ACHN (cell line): ENCODE results near the gene ATP9B.

Source experiments
- DNase-seq: peaks from one replicate; pipeline ENCODE4 v3.0.0-alpha.2; 2015
- in situ Hi-C: cut with HindIII; loops from 2 replicates; pipeline ENCODE4 v1.10.0; 2017; ENCODE audit warnings: low sequenced_read_pairs, low pct_ligation_motif_present, low pct_unique_long_range_greater_than_20kb

The ATP9B gene

DNA sequence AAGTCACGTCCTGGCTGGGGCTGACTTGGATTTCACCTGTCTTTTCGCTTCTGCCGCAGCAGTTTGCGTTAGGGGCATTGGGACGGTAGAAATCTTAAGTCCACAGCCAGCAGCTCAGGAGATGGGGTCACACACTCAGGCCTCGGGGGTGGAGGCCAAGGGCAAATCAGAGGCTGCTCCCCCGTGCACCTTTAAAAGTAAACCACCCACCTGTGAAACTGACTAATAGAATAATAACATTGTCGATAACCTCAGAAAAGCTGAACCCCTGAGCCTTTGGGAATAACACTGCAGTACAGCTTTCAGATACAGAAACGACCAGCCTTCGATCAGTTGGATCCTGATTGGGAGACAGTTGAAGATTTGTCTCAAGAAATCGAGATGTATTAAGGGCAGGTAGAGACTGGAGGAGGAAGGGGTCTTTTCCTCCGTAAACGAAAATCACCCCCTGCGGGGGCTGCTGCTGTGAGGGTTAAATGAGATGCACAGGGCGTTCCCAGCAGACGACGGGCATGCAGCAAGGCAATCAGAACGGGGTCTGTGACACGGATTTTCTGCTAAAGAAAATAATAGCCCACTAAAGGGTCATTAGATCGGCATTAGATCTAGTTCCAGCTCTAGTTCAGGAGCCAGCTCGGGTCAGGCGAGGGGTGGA, 310.2 kb downstream of the ATP9B start:
- DNase-seq = no peak
- in situ Hi-C loops = no loop called here

DNA sequence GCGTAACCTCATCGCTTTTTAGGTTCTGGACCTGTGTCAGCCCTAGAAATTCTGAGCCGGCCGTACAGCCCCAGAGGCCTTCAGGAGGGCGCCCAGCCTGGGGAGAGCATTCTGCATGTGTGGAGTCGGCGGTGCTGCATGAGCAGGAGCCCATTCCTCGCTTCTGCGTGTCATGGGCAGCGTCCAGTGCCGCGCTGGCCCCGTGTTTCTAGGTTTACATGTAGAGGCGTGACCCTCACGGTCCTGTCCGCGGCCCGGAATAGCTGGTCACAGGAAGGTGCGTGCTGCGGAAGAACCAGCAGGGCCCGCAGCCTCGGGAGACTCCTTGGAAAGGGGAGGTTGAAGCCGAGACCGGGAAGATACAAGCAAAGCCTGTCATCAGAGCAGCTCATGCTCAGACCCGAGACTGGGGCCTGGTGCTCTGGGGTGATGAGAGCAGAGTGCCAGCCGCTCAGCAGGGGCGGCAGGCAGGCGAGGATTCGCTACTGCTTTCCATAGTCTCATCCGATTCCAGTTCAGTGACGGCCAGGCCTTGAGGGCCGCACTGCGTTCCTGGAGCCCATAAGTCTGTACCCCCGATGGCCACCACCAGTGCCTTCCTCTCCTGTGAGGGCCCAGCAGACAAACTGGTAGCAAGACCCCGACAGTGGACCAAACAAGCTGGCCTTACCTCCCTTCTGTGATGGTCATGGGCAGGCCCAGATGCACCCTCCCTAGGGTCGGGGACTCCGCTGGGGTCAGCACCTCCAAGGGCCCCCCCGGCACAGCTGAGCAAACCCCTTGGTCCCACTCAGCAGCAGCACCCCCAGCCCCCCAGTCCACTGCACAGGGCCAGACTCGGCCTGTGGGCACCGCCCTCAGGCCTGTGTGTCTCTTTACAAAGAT, 311.0 kb downstream of the ATP9B start:
- in situ Hi-C loops = no loop called here
- DNase-seq = no peak

DNA sequence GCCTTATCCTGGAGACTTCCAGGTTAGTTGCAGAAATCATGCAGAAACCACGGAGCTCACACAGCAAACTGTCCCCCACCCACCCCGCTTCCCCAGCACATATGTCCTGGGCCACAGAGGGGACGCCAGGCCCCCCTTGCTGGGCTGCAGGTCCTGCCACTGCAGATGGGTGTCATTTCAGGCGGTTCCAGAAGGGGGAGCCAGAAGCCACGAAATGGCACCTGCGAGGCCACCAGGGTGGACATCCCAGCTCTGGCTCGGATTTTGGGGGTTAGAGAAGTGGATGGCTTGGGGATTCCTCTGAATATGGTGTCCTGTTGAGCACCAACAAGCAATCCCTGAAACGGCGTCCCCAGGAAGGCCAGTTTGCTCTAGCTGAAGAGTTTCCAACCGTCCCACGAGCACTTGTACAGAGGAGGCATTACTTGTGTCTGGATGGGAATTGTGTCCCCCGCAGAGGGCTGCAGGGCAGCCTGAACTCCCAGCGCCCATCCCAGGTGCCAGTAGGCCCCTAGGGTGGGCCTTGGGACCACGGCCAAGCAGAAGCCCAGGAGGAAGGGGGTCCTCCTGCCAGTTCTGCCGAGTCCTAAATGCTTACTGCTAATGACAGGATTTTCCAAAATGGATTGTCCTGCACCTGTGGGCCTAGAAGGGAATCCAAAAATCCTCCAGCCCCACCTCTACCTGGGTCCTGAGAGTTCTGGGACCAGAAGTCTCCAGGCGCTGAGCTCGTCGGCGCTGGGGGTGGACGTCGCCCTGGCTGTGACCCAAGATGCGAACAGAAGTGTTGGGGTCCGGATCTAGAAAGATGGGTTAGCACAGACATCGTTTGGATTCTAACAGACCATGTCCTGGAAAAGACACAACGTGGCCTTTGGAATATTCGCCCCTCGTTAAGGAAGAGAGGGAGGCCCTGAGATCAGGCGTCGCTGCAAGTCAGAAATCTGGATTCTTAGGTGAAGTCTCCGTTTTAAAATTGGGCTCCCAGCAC, 311.9 kb downstream of the ATP9B start:
- in situ Hi-C loops = no loop called here
- DNase-seq = peak; percentile 43

DNA sequence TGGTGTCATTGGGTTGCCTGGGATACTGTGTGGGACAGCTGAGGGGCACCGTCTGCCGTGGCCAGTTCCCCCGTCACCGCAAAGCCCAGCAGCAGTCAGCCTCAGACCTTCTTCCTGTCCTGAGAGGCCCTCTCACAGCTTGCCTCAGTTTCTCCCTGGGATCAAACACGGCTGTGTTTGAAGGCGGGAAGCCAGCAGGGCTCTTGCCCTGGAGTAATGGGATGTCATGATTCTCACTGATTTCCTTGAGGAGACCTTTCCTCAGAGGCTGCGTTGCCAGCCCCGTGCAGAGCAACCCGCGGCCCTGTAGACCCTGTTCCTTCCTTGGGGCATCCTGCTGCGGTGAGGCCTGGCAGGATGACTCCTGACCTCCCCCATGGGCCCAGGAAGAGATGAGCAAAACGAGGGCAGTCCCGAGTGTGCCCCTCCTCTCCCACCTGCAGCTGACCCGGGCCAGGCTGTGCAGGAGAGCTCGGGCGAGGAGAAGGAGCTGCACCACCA, 312.7 kb downstream of the ATP9B start:
- no peak for DNase-seq
- in situ Hi-C loops = no loop called here

DNA sequence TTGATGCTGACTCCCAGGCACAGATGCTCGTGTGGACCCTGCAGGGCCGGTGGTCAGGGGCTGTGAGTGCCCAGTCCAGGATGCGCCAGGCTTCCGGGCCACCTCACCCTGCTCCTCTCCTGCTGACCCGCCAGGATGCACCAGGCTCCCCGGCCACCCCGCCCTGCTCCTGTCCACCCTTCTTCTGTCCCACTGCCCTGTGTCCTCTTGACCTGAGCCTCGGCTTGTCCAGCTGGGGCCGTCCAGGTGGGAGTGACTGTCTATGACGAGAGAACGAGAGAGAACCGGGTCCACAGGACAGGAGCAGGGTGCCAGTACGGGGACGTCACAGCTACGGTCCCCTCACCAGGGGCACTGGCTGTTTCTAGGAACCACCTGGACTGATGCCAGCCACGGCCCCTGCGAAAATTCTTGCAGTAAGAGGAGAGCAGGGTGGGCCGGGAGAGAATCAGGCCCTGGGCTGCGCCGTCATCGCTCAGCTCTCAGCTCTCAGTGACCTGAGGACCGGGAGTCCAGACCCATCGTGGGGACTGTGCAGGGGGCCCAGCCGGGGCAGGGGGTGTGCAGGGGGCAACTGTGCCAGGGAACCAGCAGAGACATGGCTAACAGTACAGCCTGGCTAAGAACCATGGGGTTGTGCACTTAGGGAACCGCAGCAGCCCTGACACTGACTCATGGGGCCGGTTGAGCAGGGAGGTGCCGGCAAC, 313.6 kb downstream of the ATP9B start:
- in situ Hi-C loops = no loop called here
- no peak for DNase-seq

DNA sequence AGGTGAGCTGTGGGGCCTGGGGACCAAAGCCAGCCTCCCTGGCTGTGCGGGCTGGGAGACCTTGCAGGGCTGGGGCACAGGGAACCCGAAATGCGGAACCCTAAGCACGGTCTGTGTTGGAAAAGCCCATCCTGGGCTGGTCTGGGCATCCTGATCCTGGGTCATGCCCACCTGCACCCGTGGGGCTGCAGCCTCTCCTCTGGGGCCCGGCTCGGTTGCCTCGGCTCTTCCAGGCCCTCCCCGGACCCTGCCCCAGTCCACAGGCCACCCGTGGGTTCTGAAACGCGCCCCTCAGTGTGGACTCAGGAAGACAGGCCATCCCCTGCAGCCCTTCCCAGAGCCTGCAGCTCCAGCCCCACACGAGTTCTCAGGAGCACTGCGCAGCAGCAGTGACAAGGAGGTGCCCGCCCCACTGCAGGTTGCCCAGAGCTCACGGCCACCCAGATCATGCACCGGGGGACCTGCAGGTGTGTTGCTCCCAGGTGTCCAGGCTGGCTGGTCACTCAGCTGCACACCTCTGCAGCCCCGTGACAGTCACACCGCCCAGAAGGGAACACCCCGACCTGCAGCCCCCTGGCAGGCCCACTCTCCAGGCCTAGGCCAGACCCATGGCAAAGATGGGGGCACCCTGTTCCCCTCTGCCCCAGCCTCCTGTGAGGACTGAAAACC, 314.3 kb downstream of the ATP9B start:
- DNase-seq = no peak
- in situ Hi-C loops = no loop called here

DNA sequence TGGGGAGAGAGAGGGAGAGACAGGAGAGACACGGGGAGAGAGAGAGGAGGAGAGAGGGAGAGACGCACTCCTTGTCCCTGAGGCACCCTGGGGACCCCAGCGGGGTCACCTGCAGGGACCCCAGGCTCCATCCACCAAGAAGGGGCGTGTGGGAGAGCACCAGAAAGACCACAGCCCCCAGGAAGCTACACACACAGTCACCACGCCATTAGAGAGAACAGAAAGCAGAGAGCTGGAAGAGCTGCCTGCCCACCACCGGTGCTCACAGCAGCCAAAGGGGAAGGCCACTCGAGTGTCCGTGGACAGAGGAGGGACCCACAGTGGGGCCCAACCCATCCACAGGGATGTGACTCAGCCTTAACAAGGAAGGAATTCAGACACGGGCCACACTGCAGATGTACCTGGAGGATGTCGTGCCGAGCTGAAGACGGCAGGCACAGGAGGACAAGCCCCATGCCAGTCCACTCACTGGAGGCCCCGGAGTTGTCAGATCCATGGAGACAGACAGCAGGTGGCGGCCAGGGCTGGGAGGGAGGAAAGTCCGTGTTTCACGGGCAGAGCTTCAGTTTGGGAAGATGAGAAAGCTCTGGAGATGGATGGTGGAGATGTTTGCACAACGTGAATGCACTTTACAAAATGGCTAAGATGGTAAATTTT, 315.1 kb downstream of the ATP9B start:
- in situ Hi-C loops = no loop called here
- DNase-seq = no peak

DNA sequence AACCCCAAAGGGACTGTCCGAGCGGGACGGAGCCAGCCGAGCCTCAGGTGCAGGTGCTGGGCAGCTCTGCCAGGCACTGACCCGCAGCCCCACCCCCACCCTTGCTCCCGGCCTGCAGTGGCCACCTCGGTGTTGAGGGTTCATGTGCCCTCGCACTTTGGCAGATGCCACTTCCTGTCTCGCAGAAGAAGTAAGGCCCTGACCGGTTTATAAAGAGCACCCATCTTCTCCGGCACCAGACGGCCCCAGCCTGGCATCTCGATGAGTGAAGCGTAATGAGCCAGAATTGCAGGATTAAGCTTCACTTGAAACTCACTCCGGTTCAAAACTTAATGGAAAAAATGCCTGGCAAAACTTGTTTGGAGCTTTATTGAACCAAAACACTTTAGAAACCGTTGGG, 315.6 kb downstream of the ATP9B start:
- in situ Hi-C loops = no loop called here
- no peak for DNase-seq

DNA sequence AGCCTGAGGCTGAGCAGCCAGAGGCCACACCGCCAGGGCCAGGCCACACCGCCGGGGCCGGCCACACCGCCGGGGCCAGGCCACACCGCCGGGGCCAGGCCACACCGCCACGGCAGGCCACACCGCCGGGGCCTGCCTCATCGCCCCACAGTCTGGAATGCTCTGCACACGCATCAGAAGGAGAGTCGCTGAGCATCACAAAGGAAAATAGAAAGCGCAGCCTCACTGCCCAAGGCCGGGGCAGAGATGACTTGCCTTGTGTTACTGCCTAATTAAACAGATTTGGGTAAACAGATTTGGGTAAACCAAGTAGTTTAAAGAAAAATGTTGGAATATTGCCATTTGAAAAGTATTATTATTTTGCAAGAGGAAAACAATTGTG, 316.1 kb downstream of the ATP9B start:
- in situ Hi-C loops = no loop called here
- no peak for DNase-seq

DNA sequence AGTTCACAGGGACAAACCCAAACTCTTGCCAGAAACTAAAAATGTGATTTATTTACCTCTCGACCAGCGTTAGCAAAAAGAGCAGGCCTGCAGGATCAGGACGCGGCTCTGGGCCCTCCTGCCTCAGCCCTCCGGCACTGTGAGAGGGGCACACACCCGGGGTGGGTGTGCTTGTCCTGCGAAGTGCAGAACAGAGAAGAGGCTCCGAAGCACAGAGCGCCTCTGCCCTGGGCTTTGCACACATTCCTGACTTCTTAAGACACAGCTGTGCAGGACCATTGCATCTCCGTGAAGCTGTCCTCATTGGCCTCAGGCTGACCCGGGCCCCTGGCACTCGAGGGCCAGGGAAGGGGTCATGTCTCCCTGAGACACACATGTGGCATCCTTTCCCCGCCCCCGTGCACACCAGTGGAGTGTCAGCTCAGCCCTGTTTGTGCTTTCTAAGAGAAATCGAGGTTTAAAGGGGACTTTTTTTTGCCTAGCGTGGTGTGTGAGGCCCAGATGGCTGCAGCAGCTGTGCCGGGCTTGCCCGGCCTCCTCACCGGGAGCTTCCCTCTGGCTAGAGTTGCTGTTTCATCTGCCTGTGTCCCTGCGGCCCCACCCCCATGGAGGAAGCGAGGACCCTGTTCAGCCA, 316.6 kb downstream of the ATP9B start:
- no peak for DNase-seq
- in situ Hi-C loops = no loop called here

DNA sequence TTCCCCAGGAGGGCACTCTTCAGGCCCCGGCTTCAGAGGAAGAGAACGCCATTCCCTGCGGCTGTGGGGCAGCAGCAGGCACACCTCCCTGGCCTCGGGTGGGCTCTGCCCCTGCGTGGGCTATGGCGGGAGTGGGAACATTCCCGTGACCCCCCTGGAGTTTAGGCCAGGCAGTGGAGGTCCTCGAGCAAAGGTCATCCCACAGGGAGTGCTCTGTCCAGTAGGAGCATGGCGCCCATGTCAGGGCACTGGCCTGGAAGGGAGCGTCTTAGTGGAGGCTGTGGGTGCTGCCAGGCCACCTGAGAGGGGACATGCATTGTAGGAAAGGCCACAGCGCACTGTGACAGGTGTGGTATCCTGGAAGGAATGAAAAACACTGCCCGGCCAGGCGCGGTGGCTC, 317.4 kb downstream of the ATP9B start:
- in situ Hi-C loops = no loop called here
- DNase-seq = no peak

DNA sequence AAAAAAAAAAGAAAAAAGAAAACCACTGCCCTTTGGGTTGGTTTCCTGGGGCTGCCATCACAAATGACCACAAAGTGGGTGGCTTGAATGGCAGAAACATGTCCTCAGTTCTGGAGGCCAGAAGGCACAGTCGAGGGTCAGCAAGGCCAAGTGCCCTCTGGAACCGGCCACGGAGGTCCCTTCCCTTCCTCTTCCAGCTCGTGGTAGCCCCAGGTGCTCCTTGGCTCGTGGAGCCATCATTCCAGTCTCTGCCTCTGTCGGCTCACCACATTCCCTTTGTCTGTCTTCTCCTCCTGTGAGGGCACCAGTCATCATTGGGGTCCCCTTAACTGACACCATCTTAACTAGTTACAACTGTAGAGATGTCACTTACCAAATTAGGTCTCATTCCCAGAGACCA, 318.0 kb downstream of the ATP9B start:
- in situ Hi-C loops = no loop called here
- DNase-seq = no peak

DNA sequence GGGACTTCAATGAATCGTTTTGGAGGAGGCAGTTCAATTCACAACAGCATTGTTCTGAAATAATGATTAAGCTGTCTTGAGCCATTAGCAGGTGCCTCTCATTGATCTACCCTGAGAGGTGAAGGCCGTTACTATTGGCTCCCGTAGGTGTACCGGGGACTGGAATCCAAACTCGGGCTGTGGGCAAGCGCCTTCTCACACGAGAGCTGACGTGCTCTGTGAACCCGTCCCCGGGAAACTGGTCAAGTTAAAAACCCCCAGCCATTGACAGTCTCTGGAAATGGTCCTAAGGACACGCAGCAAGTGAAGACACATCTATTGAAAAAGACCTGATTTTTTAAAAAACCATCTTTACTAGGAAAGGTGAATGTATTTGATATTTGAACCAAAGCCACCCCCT, 318.4 kb downstream of the ATP9B start:
- DNase-seq = no peak
- in situ Hi-C loops = no loop called here

DNA sequence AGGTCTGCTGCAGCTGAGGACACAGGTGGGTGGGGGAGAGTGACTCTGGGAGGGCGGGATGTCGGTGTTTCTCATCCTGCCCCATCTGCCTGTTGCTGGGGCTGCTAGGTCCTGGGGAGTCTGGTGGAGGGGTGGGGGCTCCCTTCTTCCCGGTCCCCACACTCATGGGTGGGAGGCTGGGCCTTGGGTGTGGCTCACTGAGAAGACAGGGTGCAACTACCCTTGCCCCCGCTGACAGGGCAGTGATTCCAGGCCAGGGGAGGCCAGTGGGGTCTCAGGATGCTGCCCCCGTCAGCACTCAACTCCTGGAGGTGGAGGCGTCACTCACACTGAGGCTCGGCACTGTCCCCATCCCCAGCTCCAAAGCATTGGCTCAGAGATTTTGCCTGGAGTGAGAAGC, 318.8 kb downstream of the ATP9B start:
- no peak for DNase-seq
- in situ Hi-C loops = no loop called here

DNA sequence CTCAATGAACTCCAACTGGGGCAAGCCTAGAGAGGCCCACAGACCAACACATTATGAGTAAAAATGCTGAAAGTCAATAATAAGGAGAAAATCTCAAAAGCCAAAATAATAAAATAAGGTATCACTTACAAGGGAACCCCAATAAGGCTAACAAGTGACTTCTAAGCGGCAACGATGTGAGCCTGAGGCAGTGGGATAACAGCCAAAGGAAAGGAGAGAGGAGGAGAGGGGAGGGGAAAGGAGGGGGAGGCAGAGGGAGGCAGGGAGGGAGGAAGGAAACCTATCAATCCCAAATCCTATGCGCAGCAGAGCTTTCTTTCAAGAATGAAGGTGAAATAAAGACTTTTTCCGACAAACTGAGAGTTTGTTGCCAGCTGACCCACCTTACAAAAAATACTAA, 320.5 kb downstream of the ATP9B start:
- in situ Hi-C loops = no loop called here
- DNase-seq = no peak

DNA sequence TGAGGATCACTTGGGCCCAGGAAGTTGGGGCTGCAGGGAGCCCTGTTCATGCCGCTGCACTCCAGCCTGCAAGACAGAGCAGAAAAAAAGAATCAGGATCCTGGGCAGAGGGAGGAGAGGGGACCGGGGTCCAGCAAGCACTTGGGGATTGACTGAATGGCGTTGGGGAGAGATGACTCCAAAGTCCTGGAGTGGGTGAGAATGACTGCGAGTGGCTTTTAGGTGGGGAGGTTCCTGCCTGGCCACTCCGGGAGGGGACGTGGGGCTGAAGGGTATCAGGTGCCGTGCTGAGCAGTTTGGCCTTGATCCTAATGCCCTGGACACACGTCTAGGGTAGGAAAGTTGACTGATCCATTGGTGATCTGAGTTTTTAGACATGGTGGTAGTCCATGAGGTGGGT, 323.0 kb downstream of the ATP9B start:
- DNase-seq = no peak
- in situ Hi-C loops = no loop called here

DNA sequence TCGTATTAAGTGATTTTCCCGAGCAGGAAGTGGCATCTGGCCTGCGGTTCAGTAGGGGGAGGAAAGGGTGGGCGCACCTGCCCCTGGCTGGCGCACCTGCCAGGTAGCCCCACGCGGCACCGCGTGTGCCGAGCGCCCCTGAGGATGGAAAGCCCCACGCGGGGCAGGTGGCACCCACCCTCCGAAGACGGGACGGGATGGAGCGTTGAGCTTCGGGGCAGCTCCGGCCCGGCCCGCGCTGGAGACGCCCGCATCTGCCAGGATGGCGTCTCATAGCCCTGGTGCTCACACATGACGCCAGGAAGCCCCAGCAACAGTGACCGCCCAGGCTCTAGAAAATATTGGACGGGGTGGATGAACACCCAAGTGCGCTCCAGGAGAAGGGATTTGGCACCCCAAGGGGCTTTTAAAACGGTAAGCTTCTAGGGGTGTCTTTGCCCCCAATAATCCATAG, 324.0 kb downstream of the ATP9B start:
- DNase-seq = no peak
- in situ Hi-C loops = no loop called here
